Hepatocyte (in vitro differentiated cells): ENCODE results near the gene SNTG2. TPM values are rescaled to one million over a fixed set of nuclear protein-coding genes. Genes with fewer than 3 reads are reported as not detected.

Source experiments
- DNase-seq: peaks from one replicate; pipeline ENCODE4 v3.0.0-alpha.2; 2016; ENCODE audit warnings: low spot score
- H2AFZ ChIP-seq: fragments of 200-600 bp; sonication (generic); 2 replicates; pipeline ENCODE4 v1.6.0; 2016; ENCODE audit warnings: antibody characterized with exemption, mild to moderate bottlenecking
- H3K27ac ChIP-seq: fragments of 200-600 bp; sonication (generic); 2 replicates; pipeline ENCODE4 v1.5.1; 2016; ENCODE audit warnings: mild to moderate bottlenecking
- H3K27me3 ChIP-seq: fragments of 200-600 bp; sonication (generic); 2 replicates; pipeline ENCODE4 v1.6.1; 2016
- H3K36me3 ChIP-seq: fragments of 200-600 bp; sonication (generic); replicated peaks from 2 replicates; pipeline ENCODE4 v1.5.1; 2016; ENCODE audit warnings: low read depth; ENCODE audit not compliant: insufficient read depth
- H3K4me1 ChIP-seq: fragments of 200-600 bp; sonication (generic); 2 replicates; pipeline ENCODE4 v1.5.1; 2016; ENCODE audit warnings: mild to moderate bottlenecking, moderate library complexity; ENCODE audit not compliant: insufficient read depth
- H3K4me2 ChIP-seq: fragments of 200-600 bp; sonication (generic); 2 replicates; pipeline ENCODE4 v1.6.0; 2016
- H3K4me3 ChIP-seq: fragments of 200-600 bp; sonication (generic); 2 replicates; pipeline ENCODE4 v1.5.1; 2016; ENCODE audit warnings: mild to moderate bottlenecking
- H3K79me2 ChIP-seq: fragments of 200-600 bp; sonication (generic); 2 replicates; pipeline ENCODE4 v1.6.0; 2017; ENCODE audit warnings: mild to moderate bottlenecking
- H3K9me2 ChIP-seq: fragments of 200-600 bp; sonication (generic); replicated peaks from 2 replicates; pipeline ENCODE4 v1.6.0; 2017; ENCODE audit warnings: mild to moderate bottlenecking; ENCODE audit not compliant: insufficient read depth
- H3K9me3 ChIP-seq: fragments of 200-600 bp; sonication (generic); 2 replicates; pipeline ENCODE4 v1.5.1; 2016; ENCODE audit warnings: low read depth, mild to moderate bottlenecking
- H4K20me1 ChIP-seq: fragments of 200-600 bp; sonication (generic); 2 replicates; pipeline ENCODE4 v1.6.0; 2016; ENCODE audit warnings: mild to moderate bottlenecking; ENCODE audit not compliant: insufficient read depth, poor library complexity, severe bottlenecking
- CTCF ChIP-seq: fragments of 200-600 bp; sonication (generic); IDR thresholded peaks from 2 replicates; pipeline ENCODE4 v1.5.1; 2016; ENCODE audit warnings: antibody characterized with exemption, mild to moderate bottlenecking; ENCODE audit not compliant: poor library complexity
- EZH2 ChIP-seq: fragments of 200-600 bp; sonication (generic); IDR thresholded peaks from 2 replicates; pipeline ENCODE4 v1.6.1; 2016; ENCODE audit warnings: antibody characterized with exemption, mild to moderate bottlenecking, borderline replicate concordance
- EZH2phosphoT487 ChIP-seq: fragments of 200-600 bp; sonication (generic); IDR thresholded peaks from one replicate; pipeline ENCODE4 v1.6.1; 2018; ENCODE audit warnings: antibody characterized with exemption, mild to moderate bottlenecking, low read depth, moderate library complexity; ENCODE audit not compliant: unreplicated experiment, severe bottlenecking
- WGBS: methylation state at CpG from one replicate; pipeline ENCODE4 v1.1.6; 2016; ENCODE audit warnings: low lambda C conversion rate; ENCODE audit errors: missing lambda C conversion rate; 5-methylcytosine and 5-hydroxymethylcytosine counted together
- polyA plus RNA-seq: library from polyadenylated mRNA; unstranded; fragments of >200 nt; fragmentation: Nextera tagmentation; extraction: Ambion mirVana; gene quantifications from 2 replicates; pipeline ENCODE4 v1.2.1, GENCODE V29; 2016
- total RNA-seq: library from RNA; depleted of rRNA; stranded (reverse); fragments of >200 nt; gene quantifications from 2 replicates; pipeline ENCODE4 v1.2.3, GENCODE V29; 2014

Gene SNTG2
- total and polyA plus RNA-seq, 2 experiments from 2014 or later: not detected

GRCh38 chr2:1398191-1398590 lies 447.5 kb downstream of the SNTG2 start:
- Histone ChIP-seq H3K4me1 (no peaks in the 10 kb centered on the region), H3K79me2 (no peaks in the 10 kb centered on the region), H3K27me3 (no peaks in the 10 kb centered on the region), H3K9me3 (no peaks in the 10 kb centered on the region), H3K9me2 (no peaks in the 10 kb centered on the region), H2AFZ (no peak overlapping the region), H3K4me3 (no peak overlapping the region), H4K20me1 (no peaks in the 10 kb centered on the region), H3K4me2 (no peak overlapping the region), H3K27ac (no peak overlapping the region), H3K36me3 (no peaks in the 10 kb centered on the region)
- 88% methylated on average over 7 of the region's 7 CpGs for WGBS
- no peak for DNase-seq
- TF ChIP-seq EZH2 (no peak), CTCF (no peak), EZH2phosphoT487 (no peak)

GRCh38 chr2:1400943-1401735 lies 450.5 kb downstream of the SNTG2 start:
- H3K27ac ChIP-seq: no peak overlapping the region
- H3K9me3 ChIP-seq: no peaks in the 10 kb centered on the region
- no peaks in the 10 kb centered on the region for H4K20me1 ChIP-seq
- H3K9me2 ChIP-seq: no peaks in the 10 kb centered on the region
- no peak for TF ChIP-seq EZH2phosphoT487
- DNase-seq: no peak
- H3K79me2 ChIP-seq: no peaks in the 10 kb centered on the region
- H3K36me3 ChIP-seq: no peaks in the 10 kb centered on the region
- WGBS: 79% methylated on average over 8 of the region's 8 CpGs
- no peak overlapping the region for H2AFZ ChIP-seq
- no peaks in the 10 kb centered on the region for H3K27me3 ChIP-seq
- no peak overlapping the region for H3K4me3 ChIP-seq
- no peaks in the 10 kb centered on the region for H3K4me1 ChIP-seq
- no peak overlapping the region for H3K4me2 ChIP-seq

- no peaks in the 10 kb centered on the region for H3K9me3 ChIP-seq
- H2AFZ ChIP-seq: no peak overlapping the region
- H3K27me3 ChIP-seq: no peaks in the 10 kb centered on the region
- no peak for TF ChIP-seq CTCF
- TF ChIP-seq EZH2phosphoT487: no peak
- no peak for TF ChIP-seq EZH2
- no peaks in the 10 kb centered on the region for H3K4me1 ChIP-seq
- no peak overlapping the region for H3K4me3 ChIP-seq
- H3K36me3 ChIP-seq: no peaks in the 10 kb centered on the region
- no peaks in the 10 kb centered on the region for H4K20me1 ChIP-seq
- no peaks in the 10 kb centered on the region for H3K9me2 ChIP-seq
- no peaks in the 10 kb centered on the region for H3K79me2 ChIP-seq
- no peak overlapping the region for H3K27ac ChIP-seq
- DNase-seq: no peak
- 82% methylated on average over 9 of the region's 9 CpGs for WGBS
- no peak overlapping the region for H3K4me2 ChIP-seq
Observed at GRCh38 chr2:1402064-1402463, 451.4 kb downstream of the SNTG2 start.

GRCh38 chr2:1403565-1403964 lies 452.9 kb downstream of the SNTG2 start:
- Histone ChIP-seq H3K36me3 (no peaks in the 10 kb centered on the region), H3K9me3 (no peaks in the 10 kb centered on the region), H3K79me2 (no peaks in the 10 kb centered on the region), H3K4me1 (no peaks in the 10 kb centered on the region), H4K20me1 (no peaks in the 10 kb centered on the region), H3K4me3 (no peak overlapping the region), H3K27ac (no peak overlapping the region), H3K4me2 (no peak overlapping the region), H3K9me2 (no peaks in the 10 kb centered on the region), H2AFZ (no peak overlapping the region), H3K27me3 (no peaks in the 10 kb centered on the region)
- DNase-seq: no peak
- TF ChIP-seq CTCF (no peak), EZH2phosphoT487 (no peak), EZH2 (no peak)
- 98% methylated on average over 12 of the region's 12 CpGs for WGBS
